HepG2 (cell line): ENCODE results near the gene ZDHHC7. TPM values are rescaled to one million over a fixed set of nuclear protein-coding genes. Genes with fewer than 3 reads are reported as not detected.

Source experiments
- BATF2 ChIP-seq: sonication (generic); formaldehyde crosslinking; IDR thresholded peaks from 2 replicates; pipeline ENCODE4 v1.8.0; 2022; ENCODE audit warnings: mild to moderate bottlenecking, missing genetic modification reagents, moderate library complexity
- CBX1 ChIP-seq: IDR thresholded peaks from one replicate; pipeline ENCODE4 v1.6.1; 2016; ENCODE audit warnings: antibody characterized with exemption, low read depth
- EHMT2 ChIP-seq: fragments of 200-600 bp; sonication (generic); IDR thresholded peaks from 2 replicates; pipeline ENCODE4 v1.7.0; 2017; ENCODE audit warnings: antibody characterized with exemption, low read depth, low read length, borderline replicate concordance
- GZF1 ChIP-seq: sonication (generic); formaldehyde crosslinking; IDR thresholded peaks from 2 replicates; pipeline ENCODE4 v1.5.1; 2020; ENCODE audit warnings: mild to moderate bottlenecking, missing genetic modification reagents
- HNRNPL ChIP-seq: fragments of 200-400 bp; formaldehyde crosslinking; IDR thresholded peaks from 2 replicates; pipeline ENCODE4 v1.6.1; 2017; ENCODE audit warnings: mild to moderate bottlenecking, low read depth, low read length
- IRX3 ChIP-seq: sonication (generic); formaldehyde crosslinking; IDR thresholded peaks from 2 replicates; pipeline ENCODE4 v1.8.1; 2023; ENCODE audit warnings: mild to moderate bottlenecking, low read depth, missing genetic modification reagents, borderline replicate concordance
- KLF11 ChIP-seq: IDR thresholded peaks from 2 replicates; pipeline ENCODE4 v1.6.1; 2016; ENCODE audit warnings: missing compliant biosample characterization
- MAF1 ChIP-seq: sonication (generic); formaldehyde crosslinking; IDR thresholded peaks from 2 replicates; pipeline ENCODE4 v1.5.0; 2020; ENCODE audit warnings: missing genetic modification reagents, borderline replicate concordance
- MED1 ChIP-seq: sonication (generic); formaldehyde crosslinking; IDR thresholded peaks from 2 replicates; pipeline ENCODE4 v1.4.0; 2020; ENCODE audit warnings: missing genetic modification reagents
- PHF5A ChIP-seq: IDR thresholded peaks from one replicate; pipeline ENCODE4 v1.6.1; 2018; ENCODE audit warnings: low read depth, missing genetic modification reagents; ENCODE audit not compliant: unreplicated experiment
- U2AF1 ChIP-seq: fragments of 200-400 bp; formaldehyde crosslinking; optimal IDR thresholded peaks from 2 replicates; pipeline ENCODE3; 2017; ENCODE audit warnings: mild to moderate bottlenecking, low read depth, low read length
- ZFP36 ChIP-seq: fragments of 150-350 bp; IDR thresholded peaks from 2 replicates; pipeline ENCODE4 v1.6.1; 2018; ENCODE audit warnings: borderline replicate concordance, low read length, low read depth; ENCODE audit not compliant: partially characterized antibody
- ZNF160 ChIP-seq: sonication (generic); formaldehyde crosslinking; IDR thresholded peaks from 2 replicates; pipeline ENCODE4 v1.8.0; 2022; ENCODE audit warnings: mild to moderate bottlenecking, inconsistent platforms, missing genetic modification reagents
- polyA plus RNA-seq, 8 experiments: library from polyadenylated mRNA; depleted of rRNA in 3 of 8; stranded (reverse) in 7 of 8; unstranded in 1 of 8; fragments of >200 nt; fragmentation: Illumina TruSeq in 4 of 8; extraction: Trizol in 4 of 8; gene quantifications; 2 replicates each; pipeline versions ENCODE4 v1.2.1 to v1.2.3, GENCODE V29; 2011 to 2016; ENCODE audit warnings: low read depth in 4 of 8, missing spikeins in 1 of 8, mixed read lengths in 1 of 8; ENCODE audit not compliant: insufficient read depth in 1 of 8
- total RNA-seq, 5 experiments: library from RNA; depleted of rRNA; stranded (reverse); fragments of >200 nt; fragmentation: Illumina TruSeq; extraction: Trizol; gene quantifications; 2 replicates each; pipeline ENCODE4 v1.2.3, GENCODE V29; 2016; ENCODE audit warnings: low read depth in 1 of 5
- TF ChIP-seq, protein P1 (sequence below), 2 experiments: fragments of 450-650 bp in 1 of 2; sonication (generic) in 1 of 2; formaldehyde crosslinking in 1 of 2; IDR thresholded peaks; 2 replicates each; pipeline versions ENCODE4 v1.6.1 to v1.8.0; 2016 to 2022; ENCODE audit warnings: antibody characterized with exemption in 1 of 2, mild to moderate bottlenecking in 1 of 2, missing genetic modification reagents in 1 of 2

Gene ZDHHC7
- total and polyA plus RNA-seq, 2 of the 13 experiments (the other 11 are each of a cell fraction or from before 2014, with no cell fraction given): 46.8 to 67.6 TPM

- TF ChIP-seq U2AF1: no peak
- TF ChIP-seq GZF1 (CRISPR knock-in tag): 0 out of 2 replicates have a peak, but pooled peaks have one; percentile 69
- TF ChIP-seq HNRNPL: no peak
- no peak for TF ChIP-seq BATF2 (CRISPR knock-in tag)
- no peak for TF ChIP-seq PHF5A (CRISPR knock-in tag)
- peak; percentile 86; the same call in 1 of the 2 replicates for TF ChIP-seq IRX3
- no peak for TF ChIP-seq ZFP36
- no peak for TF ChIP-seq KLF11
- TF ChIP-seq MAF1 (CRISPR knock-in tag): no peak
- 0 out of 2 replicates have a peak, but pooled peaks have one; percentile 29 for TF ChIP-seq MED1
- no peak for TF ChIP-seq EHMT2
- TF ChIP-seq ZNF160 (CRISPR knock-in tag): peak; percentile 54; the same call in 1 of the 2 replicates
- TF ChIP-seq CBX1: no peak
- TF ChIP-seq, protein P1, sequence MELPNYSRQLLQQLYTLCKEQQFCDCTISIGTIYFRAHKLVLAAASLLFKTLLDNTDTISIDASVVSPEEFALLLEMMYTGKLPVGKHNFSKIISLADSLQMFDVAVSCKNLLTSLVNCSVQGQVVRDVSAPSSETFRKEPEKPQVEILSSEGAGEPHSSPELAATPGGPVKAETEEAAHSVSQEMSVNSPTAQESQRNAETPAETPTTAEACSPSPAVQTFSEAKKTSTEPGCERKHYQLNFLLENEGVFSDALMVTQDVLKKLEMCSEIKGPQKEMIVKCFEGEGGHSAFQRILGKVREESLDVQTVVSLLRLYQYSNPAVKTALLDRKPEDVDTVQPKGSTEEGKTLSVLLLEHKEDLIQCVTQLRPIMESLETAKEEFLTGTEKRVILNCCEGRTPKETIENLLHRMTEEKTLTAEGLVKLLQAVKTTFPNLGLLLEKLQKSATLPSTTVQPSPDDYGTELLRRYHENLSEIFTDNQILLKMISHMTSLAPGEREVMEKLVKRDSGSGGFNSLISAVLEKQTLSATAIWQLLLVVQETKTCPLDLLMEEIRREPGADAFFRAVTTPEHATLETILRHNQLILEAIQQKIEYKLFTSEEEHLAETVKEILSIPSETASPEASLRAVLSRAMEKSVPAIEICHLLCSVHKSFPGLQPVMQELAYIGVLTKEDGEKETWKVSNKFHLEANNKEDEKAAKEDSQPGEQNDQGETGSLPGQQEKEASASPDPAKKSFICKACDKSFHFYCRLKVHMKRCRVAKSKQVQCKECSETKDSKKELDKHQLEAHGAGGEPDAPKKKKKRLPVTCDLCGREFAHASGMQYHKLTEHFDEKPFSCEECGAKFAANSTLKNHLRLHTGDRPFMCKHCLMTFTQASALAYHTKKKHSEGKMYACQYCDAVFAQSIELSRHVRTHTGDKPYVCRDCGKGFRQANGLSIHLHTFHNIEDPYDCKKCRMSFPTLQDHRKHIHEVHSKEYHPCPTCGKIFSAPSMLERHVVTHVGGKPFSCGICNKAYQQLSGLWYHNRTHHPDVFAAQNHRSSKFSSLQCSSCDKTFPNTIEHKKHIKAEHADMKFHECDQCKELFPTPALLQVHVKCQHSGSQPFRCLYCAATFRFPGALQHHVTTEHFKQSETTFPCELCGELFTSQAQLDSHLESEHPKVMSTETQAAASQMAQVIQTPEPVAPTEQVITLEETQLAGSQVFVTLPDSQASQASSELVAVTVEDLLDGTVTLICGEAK (IDR thresholded peaks at IDR 0.05): no peak
- TF ChIP-seq, protein P1 (CRISPR knock-in tag; IDR thresholded peaks at IDR 0.05): peak; percentile 61; the same call in 1 of the 2 replicates
Measured at GRCh38 chr16:85055493-85056210, 44.3 kb upstream of the ZDHHC7 start (continued).
